GM21423 (cell line): ENCODE measurements around the gene DELE1.

Experiments
- ATAC-seq: cut with Tn5 transposase; IDR thresholded peaks from one replicate; pipeline ENCODE4 v1.9.1; 2021; ENCODE audit warnings: mild to moderate bottlenecking, moderate library complexity; ENCODE audit not compliant: unreplicated experiment

DELE1 gene, protein sequence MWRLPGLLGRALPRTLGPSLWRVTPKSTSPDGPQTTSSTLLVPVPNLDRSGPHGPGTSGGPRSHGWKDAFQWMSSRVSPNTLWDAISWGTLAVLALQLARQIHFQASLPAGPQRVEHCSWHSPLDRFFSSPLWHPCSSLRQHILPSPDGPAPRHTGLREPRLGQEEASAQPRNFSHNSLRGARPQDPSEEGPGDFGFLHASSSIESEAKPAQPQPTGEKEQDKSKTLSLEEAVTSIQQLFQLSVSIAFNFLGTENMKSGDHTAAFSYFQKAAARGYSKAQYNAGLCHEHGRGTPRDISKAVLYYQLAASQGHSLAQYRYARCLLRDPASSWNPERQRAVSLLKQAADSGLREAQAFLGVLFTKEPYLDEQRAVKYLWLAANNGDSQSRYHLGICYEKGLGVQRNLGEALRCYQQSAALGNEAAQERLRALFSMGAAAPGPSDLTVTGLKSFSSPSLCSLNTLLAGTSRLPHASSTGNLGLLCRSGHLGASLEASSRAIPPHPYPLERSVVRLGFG

DNA sequence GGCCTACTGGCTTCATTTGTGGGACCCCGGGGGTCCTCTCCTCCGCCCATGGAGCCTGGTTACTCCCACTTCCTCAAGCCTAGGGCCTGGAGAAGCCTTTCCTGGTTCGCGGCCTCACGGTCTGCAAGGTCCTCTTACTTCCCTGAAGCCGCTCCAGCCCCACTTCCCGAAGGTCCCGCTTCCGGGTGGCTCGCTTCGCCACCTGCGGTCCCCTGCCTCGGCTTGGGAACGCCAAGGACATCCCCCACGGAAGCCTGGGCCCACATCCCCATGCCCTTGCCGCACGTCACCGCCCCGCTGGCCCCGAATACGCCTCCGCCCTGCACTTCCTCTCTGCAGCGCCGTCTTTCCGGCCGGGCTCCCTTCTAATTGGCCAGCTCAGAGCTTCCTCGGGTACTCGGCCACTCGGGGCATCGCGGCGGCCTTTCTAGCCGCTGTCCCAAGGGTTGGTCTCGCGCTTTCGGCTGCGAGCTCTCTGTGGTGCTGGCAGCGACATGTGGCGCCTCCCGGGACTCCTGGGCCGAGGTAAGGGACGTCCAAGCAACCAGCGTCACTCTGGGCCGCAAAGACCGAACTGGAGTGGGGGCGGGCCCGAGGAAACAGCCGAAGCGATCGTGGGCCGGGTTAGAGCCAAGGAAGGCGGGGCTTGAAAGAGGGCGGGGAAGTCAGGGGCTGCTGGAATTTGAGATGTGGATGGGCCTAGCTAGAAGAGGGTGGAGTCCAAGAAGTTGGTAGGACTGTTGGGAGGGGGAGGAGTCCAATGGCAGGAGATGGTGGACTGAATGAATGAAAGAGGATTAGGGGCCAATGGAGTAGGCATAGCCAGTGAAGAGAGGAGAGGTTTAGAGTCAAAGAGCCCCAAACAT is at the start of gene DELE1:
DELE1 (plus strand) TSS at position 424 of the 866 bp plus-strand sequence; CDS start at position 495, 71 bp downstream.
- peak; percentile 99 for ATAC-seq

DNA sequence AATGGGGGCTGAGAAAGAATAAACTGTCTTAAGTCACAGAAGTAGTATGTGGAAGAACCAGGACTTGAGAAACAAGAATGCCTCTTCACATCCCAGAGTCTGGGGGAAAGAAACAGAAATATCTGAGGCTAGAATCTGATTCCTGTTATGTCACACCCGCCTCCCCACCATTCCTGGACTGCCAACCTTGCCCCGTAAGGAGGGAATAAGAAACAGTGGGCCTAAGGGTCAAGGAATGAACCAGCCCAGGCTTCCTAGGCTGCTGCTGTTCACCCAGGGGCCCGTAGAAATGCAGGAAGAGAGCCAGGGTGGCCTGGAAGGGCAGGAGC is 49.8 kb upstream of the DELE1 start:
- ATAC-seq: no peak

- no peak for ATAC-seq
These were observed 49.3 kb upstream of the DELE1 start for GRCh38 chr5:141874262-141874964.

GRCh38 chr5:141875022-141875740 is 48.5 kb upstream of the DELE1 start:
- no peak for ATAC-seq

GRCh38 chr5:141875795-141876627 is 47.7 kb upstream of the DELE1 start:
- no peak for ATAC-seq

- no peak for ATAC-seq
These were observed 46.9 kb upstream of the DELE1 start for GRCh38 chr5:141876628-141877355.

DNA sequence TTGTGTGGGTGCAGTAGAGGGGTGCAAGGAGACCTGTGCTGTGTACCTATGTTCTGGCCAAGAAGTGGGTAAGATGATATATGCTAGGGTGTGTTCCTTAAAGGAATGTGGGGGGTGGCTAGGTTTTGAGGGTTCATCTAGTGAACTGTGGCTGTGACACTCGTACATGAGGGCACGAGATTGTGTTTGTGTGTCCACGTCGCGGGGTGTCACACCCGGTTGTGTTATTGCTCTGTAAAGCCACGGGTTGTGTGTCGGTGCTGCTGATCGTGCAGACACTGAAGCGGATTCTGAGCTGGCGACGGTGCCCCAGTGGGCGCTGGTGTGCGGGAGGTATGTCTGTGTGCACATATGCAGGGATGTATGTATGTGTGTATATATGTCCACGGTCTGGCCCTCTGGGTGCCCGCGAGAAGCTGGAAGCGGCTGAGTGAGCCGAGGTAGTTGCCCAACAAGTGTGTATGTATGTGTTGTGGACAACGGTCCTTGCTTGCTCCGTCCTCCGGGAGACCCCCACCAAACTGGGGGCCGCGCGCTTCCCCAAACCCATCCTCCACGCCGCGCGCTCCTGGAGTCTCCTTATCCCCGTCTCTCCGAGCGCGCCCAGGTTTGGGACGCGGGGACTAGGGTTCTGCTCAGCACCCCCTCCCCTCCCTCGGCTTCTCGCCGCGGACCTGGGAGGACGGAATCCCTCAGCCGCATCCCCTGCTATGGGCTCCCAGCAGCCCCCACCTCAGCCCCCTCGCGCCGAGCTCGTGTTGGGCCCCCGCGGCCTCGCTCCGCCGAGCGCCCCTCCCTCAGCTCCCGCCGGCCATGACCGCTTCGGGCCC is 46.1 kb upstream of the DELE1 start:
- no peak for ATAC-seq

GRCh38 chr5:141878186-141878710 is 45.4 kb upstream of the DELE1 start, which contains the start of gene PCDH1:
Gene PCDH1 (minus strand): TSS chr5:141878410. CDS start chr5:141878262, 148 bp downstream.
- no peak for ATAC-seq

- peak; percentile 86 for ATAC-seq
These were observed 44.8 kb upstream of the DELE1 start for GRCh38 chr5:141878711-141879425.

DNA sequence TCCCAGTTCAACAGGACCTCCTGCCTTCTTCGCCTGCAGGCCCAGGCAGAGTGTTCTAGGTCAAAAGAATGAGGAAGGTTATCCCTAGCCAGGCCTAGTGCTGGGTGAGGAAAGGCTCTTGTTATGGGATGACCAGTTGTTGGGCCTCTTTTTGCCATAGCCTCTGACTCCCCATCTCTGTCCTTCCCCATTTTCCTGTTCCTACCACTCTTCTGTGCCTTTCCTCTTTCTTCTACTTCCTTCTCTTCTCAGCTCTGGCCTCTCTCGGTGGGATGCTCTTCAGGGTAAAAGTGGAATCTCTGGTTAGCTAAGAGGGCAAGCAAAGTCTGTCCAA is 44.3 kb upstream of the DELE1 start:
- ATAC-seq: no peak

- no peak for ATAC-seq
These were observed 43.5 kb upstream of the DELE1 start for GRCh38 chr5:141879941-141880738.

DNA sequence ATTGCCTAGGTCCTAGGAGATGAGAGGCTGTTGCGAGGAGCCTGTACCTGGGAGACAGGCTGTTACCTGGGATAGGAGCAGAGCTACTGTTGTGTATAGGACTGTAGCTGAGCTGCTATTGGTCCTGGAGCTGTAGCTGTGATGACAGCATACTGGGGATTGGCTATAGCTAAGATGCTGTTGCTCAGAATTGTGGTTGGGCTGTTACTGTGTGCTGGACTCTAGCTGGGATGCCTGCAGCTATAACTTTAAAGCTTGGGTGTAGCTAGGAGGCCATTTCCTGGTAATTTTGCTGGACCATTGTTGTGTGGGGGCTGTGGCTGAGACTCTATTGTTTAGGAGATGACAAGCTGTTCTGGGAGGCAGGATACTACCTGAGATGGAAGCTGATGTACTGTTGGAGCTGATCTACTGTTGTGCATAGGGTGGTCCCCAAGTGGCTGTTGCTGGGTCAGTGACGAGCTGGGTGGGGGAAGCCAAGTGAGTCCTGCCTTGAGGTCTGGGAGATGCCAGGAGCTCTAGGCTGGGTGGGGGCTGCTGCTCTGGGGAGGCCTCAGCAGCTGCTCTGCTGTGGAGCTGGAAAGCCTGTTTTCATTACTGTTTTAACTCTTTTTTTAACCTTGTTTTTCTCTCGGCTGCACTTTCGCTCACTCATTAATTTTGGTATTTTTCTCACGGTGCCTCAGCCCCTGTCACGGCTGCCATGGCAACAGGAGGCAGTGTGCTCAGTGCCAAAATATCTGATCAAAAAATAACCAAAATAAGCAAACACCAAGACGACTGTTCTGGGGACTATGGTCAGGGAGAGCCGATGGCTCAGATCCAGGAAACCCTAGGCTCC is 42.5 kb upstream of the DELE1 start:
- no peak for ATAC-seq

GRCh38 chr5:141881886-141882285 is 41.8 kb upstream of the DELE1 start:
- ATAC-seq: no peak

- ATAC-seq: no peak
These were observed 41.0 kb upstream of the DELE1 start for GRCh38 chr5:141882594-141883183.
